ENCODE measurements around the gene HORMAD2.

Gene HORMAD2

DNA sequence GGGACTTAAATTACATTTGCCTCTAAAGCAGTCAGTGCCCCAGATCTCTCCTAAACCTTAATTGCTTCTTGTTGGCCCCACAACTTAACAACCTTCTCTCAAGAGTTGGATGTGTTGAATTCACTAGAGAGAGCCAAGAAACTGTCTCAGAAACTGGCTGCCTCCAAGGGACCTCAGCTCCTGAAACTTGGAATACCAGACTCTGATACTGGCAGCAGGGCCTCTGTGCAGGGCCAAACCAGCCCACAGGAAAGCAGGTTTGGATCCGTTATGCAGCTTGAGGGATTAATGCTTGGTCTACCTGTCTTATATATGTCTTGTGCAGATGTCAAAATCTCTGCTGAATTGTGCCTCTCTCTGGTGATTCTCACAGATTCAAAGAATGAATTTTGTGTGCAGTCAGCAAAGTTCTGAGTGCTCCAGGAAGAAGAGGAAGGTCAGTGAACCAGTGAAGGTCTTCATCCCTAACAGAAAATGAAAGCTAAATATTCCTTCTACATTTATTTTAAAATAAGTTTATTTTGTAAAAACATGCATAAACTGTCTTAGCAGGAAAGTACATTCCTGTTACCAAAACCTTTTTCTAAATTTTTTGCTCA, 95.5 kb downstream of the HORMAD2 start:
- no peaks in the 10 kb centered on the region for H3K27me3 ChIP-seq (ENCODE audit: insufficient read depth, low read length, poor library complexity, severe bottlenecking)
- no peak overlapping the region for H3K4me3 ChIP-seq (ENCODE audit: low read length, poor library complexity, severe bottlenecking)
- TF ChIP-seq, protein P1, sequence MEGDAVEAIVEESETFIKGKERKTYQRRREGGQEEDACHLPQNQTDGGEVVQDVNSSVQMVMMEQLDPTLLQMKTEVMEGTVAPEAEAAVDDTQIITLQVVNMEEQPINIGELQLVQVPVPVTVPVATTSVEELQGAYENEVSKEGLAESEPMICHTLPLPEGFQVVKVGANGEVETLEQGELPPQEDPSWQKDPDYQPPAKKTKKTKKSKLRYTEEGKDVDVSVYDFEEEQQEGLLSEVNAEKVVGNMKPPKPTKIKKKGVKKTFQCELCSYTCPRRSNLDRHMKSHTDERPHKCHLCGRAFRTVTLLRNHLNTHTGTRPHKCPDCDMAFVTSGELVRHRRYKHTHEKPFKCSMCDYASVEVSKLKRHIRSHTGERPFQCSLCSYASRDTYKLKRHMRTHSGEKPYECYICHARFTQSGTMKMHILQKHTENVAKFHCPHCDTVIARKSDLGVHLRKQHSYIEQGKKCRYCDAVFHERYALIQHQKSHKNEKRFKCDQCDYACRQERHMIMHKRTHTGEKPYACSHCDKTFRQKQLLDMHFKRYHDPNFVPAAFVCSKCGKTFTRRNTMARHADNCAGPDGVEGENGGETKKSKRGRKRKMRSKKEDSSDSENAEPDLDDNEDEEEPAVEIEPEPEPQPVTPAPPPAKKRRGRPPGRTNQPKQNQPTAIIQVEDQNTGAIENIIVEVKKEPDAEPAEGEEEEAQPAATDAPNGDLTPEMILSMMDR (conservative IDR thresholded peaks at IDR 0.05; ENCODE audit: low read length): no peak
- no peak for TF ChIP-seq EZH2phosphoT487 (IDR thresholded peaks at IDR 0.05; ENCODE audit: borderline replicate concordance)
- H3F3A ChIP-seq (ENCODE audit: low read depth): no peaks in the 10 kb centered on the region
- H2AFZ ChIP-seq (ENCODE audit: low read length): peak overlapping the region; percentile 4; the same call in 1 of the 2 replicates
- H3K79me2 ChIP-seq (ENCODE audit: insufficient read depth, low read length): no peaks in the 10 kb centered on the region
- H3K9me3 ChIP-seq (ENCODE audit: insufficient read depth, low read depth, low read length): no peaks in the 10 kb centered on the region
- no peaks in the 10 kb centered on the region for H3K36me3 ChIP-seq (ENCODE audit: insufficient read depth, low read length)
- peaks cover 24% of the 10 kb centered on the region for H3K4me1 ChIP-seq (ENCODE audit: insufficient read depth, low read length, poor library complexity, severe bottlenecking)
- no peak overlapping the region for H3K4me2 ChIP-seq (ENCODE audit: low read depth, low read length, poor library complexity, severe bottlenecking)
- no peaks in the 10 kb centered on the region for H3K9me2 ChIP-seq (replicated peaks; ENCODE audit: low read depth, low read length)
- no peak overlapping the region for H3K9ac ChIP-seq (ENCODE audit: low read depth, low read length, poor library complexity, severe bottlenecking)
- no peaks in the 10 kb centered on the region for H4K20me1 ChIP-seq (ENCODE audit: insufficient read depth, low read length, poor library complexity, severe bottlenecking)

DNA sequence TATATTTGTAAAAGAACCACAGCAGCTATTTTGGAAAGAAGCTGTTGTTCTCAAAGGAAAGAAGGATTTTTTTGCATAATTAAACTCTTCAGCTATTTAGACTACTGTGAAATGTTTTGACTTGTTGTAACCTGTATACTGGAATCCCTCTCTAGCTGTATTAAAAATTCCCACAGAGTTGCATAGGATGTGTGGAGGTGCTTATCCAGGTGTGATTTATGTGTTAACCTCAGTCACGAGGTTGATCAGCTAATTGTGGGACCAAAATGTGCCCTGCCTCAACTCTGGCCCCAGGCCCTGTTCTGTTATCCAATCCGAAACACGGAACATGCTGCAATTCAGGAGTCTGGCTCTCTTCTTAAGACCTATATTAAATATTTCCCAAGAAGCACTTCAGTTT, 96.2 kb downstream of the HORMAD2 start:
- Histone ChIP-seq H3K4me3 (ENCODE audit: low read length, poor library complexity, severe bottlenecking) (no peak overlapping the region), H4K20me1 (ENCODE audit: insufficient read depth, low read length, poor library complexity, severe bottlenecking) (no peaks in the 10 kb centered on the region), H3K4me1 (ENCODE audit: insufficient read depth, low read length, poor library complexity, severe bottlenecking) (peaks cover 26% of the 10 kb centered on the region), H3K9ac (ENCODE audit: low read depth, low read length, poor library complexity, severe bottlenecking) (no peak overlapping the region), H2AFZ (ENCODE audit: low read length) (no peak overlapping the region), H3K9me3 (ENCODE audit: insufficient read depth, low read depth, low read length) (no peaks in the 10 kb centered on the region), H3K79me2 (ENCODE audit: insufficient read depth, low read length) (no peaks in the 10 kb centered on the region), H3K4me2 (ENCODE audit: low read depth, low read length, poor library complexity, severe bottlenecking) (no peak overlapping the region), H3K36me3 (ENCODE audit: insufficient read depth, low read length) (no peaks in the 10 kb centered on the region), H3F3A (ENCODE audit: low read depth) (no peaks in the 10 kb centered on the region), H3K9me2 (replicated peaks; ENCODE audit: low read depth, low read length) (no peaks in the 10 kb centered on the region), H3K27me3 (ENCODE audit: insufficient read depth, low read length, poor library complexity, severe bottlenecking) (no peaks in the 10 kb centered on the region)
- TF ChIP-seq EZH2phosphoT487 (IDR thresholded peaks at IDR 0.05; ENCODE audit: borderline replicate concordance): no peak
- TF ChIP-seq, protein P1 (conservative IDR thresholded peaks at IDR 0.05; ENCODE audit: low read length): no peak

DNA sequence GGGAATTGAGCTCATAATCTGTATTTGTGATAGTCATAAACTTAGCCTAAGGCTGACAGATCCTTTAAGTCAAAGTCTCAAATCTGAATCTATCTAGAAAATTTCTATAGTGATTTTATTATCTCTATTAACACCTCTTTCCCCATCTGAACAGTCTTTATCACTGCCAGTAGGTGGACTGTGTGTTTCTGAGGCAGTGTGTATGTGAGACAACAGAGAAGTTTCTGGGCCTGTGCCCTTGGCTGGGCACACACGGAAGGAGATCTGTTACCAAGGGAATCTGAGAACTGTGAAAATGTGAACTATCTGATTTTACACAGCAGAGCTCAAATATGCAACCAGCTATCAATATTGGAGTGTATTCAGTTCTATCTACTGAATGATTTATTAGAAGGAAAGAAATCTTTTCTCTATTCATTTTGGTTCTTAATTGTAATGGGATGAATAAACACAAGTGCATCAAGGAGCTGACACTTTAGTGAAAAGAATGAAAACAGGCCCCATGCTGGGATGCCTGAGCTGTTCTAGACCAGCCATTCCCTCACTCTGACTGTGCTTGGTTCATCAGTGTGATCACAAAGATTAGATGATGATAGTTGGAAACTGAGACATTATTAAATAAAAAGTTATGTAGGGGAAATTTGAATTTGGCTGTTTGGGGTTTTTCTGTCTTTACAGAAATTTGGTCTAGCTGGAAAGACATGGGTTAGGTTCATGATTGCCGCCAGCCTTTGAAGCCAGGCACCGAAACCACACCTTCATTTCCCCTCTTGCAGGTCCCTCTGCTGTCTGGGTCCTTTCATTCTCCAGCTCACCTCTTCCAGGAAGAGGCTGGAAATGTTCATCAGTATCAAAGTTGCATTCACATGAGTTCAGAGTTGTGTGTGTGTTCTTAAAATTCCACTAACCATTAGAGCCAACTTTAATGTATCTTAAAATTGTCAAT, 98.2 kb downstream of the HORMAD2 start:
- no peak overlapping the region for H3K4me3 ChIP-seq (ENCODE audit: low read length, poor library complexity, severe bottlenecking)
- H3K9me2 ChIP-seq (replicated peaks; ENCODE audit: low read depth, low read length): no peaks in the 10 kb centered on the region
- H4K20me1 ChIP-seq (ENCODE audit: insufficient read depth, low read length, poor library complexity, severe bottlenecking): no peaks in the 10 kb centered on the region
- no peaks in the 10 kb centered on the region for H3K27me3 ChIP-seq (ENCODE audit: insufficient read depth, low read length, poor library complexity, severe bottlenecking)
- H3K9me3 ChIP-seq (ENCODE audit: insufficient read depth, low read depth, low read length): no peaks in the 10 kb centered on the region
- H3F3A ChIP-seq (ENCODE audit: low read depth): no peaks in the 10 kb centered on the region
- TF ChIP-seq, protein P1 (conservative IDR thresholded peaks at IDR 0.05; ENCODE audit: low read length): peak; percentile 36; the same call in 1 of the 2 replicates
- TF ChIP-seq EZH2phosphoT487 (IDR thresholded peaks at IDR 0.05; ENCODE audit: borderline replicate concordance): no peak
- H3K4me2 ChIP-seq (ENCODE audit: low read depth, low read length, poor library complexity, severe bottlenecking): peak overlapping the region; percentile 12
- peak overlapping the region; percentile 13 for H3K9ac ChIP-seq (ENCODE audit: low read depth, low read length, poor library complexity, severe bottlenecking)
- H3K36me3 ChIP-seq (ENCODE audit: insufficient read depth, low read length): no peaks in the 10 kb centered on the region
- H2AFZ ChIP-seq (ENCODE audit: low read length): 0 out of 2 replicates have a peak overlapping the region, but pooled peaks have one; percentile 22
- no peaks in the 10 kb centered on the region for H3K79me2 ChIP-seq (ENCODE audit: insufficient read depth, low read length)
- H3K4me1 ChIP-seq (ENCODE audit: insufficient read depth, low read length, poor library complexity, severe bottlenecking): peaks cover 36% of the 10 kb centered on the region
